ENCODE results near the gene GALNT5.

Gene GALNT5

GRCh38 chr2:157245846-157246764 is 11.4 kb upstream of the GALNT5 start:
- POLR2A ChIA-PET: no interaction called here
- H3K27ac ChIP-seq (ENCODE audit: extremely low read depth, low read depth, low read length): no peak overlapping the region
- CTCF ChIA-PET: no interaction called here

GRCh38 chr2:157246765-157247407 is 10.6 kb upstream of the GALNT5 start:
- H3K36me3 ChIP-seq (ENCODE audit: control insufficient read depth in 2 of 2, insufficient read depth in 1 of 2, low read length in 2 of 2): no peaks in the 10 kb centered on the region
- TF ChIP-seq ZNF529 (tag by site-specific recombination; IDR thresholded peaks at IDR 0.05; ENCODE audit: insufficient replicate concordance) (no peak), ZNF48 (tag by site-specific recombination; IDR thresholded peaks at IDR 0.05) (no peak), ZFP3 (tag by site-specific recombination; IDR thresholded peaks at IDR 0.05; ENCODE audit: low read depth) (no peak), ZNF18 (tag by site-specific recombination; IDR thresholded peaks at IDR 0.05) (no peak), GLI4 (tag by site-specific recombination; IDR thresholded peaks at IDR 0.05) (no peak), CTCF (tag by site-specific recombination; IDR thresholded peaks at IDR 0.05) (no peak), ZNF830 (tag by site-specific recombination; IDR thresholded peaks at IDR 0.05; ENCODE audit: low read depth) (no peak), ZNF121 (tag by site-specific recombination; IDR thresholded peaks at IDR 0.05) (no peak), ZNF639 (tag by site-specific recombination; IDR thresholded peaks at IDR 0.05) (no peak), ZNF16 (tag by site-specific recombination; IDR thresholded peaks at IDR 0.05; ENCODE audit: low read depth) (no peak)
- no peak overlapping the region for H3K4me3 ChIP-seq (ENCODE audit: low read depth, low read length)
- no peaks in the 10 kb centered on the region for H3K4me1 ChIP-seq (ENCODE audit: control insufficient read depth, insufficient read depth, low read length)
- H3K27ac ChIP-seq (ENCODE audit: extremely low read depth, low read depth, low read length): no peak overlapping the region
- ChIA-PET CTCF (no interaction called here), POLR2A (no interaction called here)
- no peaks in the 10 kb centered on the region for H3K9me3 ChIP-seq (ENCODE audit: control insufficient read depth, insufficient read depth, low read depth, low read length)

More at GRCh38 chr2:157245846-157246764, 11.4 kb upstream of the GALNT5 start:
- H3K9me3 ChIP-seq (ENCODE audit: control insufficient read depth, insufficient read depth, low read depth, low read length): no peaks in the 10 kb centered on the region
- TF ChIP-seq ZFP3 (tag by site-specific recombination; IDR thresholded peaks at IDR 0.05; ENCODE audit: low read depth): no peak
- no peak for TF ChIP-seq ZNF350 (tag by site-specific recombination; IDR thresholded peaks at IDR 0.05)
- TF ChIP-seq GLIS1 (tag by site-specific recombination; IDR thresholded peaks at IDR 0.05): no peak
- TF ChIP-seq HOXA7 (CRISPR knock-in tag; IDR thresholded peaks at IDR 0.05; ENCODE audit: borderline replicate concordance): no peak
- TF ChIP-seq ZNF133 (tag by site-specific recombination; IDR thresholded peaks at IDR 0.05): no peak
- TF ChIP-seq ZNF549 (tag by site-specific recombination; IDR thresholded peaks at IDR 0.05): no peak
- no peaks in the 10 kb centered on the region for H3K4me1 ChIP-seq (ENCODE audit: control insufficient read depth, insufficient read depth, low read length)
- H3K36me3 ChIP-seq (ENCODE audit: control insufficient read depth in 2 of 2, insufficient read depth in 1 of 2, low read length in 2 of 2): no peaks in the 10 kb centered on the region
- H3K4me3 ChIP-seq (ENCODE audit: low read depth, low read length): no peak overlapping the region

- no peak overlapping the region for H3K27ac ChIP-seq (ENCODE audit: extremely low read depth, low read depth, low read length)
- no peaks in the 10 kb centered on the region for H3K36me3 ChIP-seq (ENCODE audit: control insufficient read depth in 2 of 2, insufficient read depth in 1 of 2, low read length in 2 of 2)
- H3K4me1 ChIP-seq (ENCODE audit: control insufficient read depth, insufficient read depth, low read length): no peaks in the 10 kb centered on the region
- no peak overlapping the region for H3K4me3 ChIP-seq (ENCODE audit: low read depth, low read length)
- ChIA-PET POLR2A (no interaction called here), CTCF (no interaction called here)
- no peaks in the 10 kb centered on the region for H3K9me3 ChIP-seq (ENCODE audit: control insufficient read depth, insufficient read depth, low read depth, low read length)
- TF ChIP-seq ZNF140 (tag by site-specific recombination; IDR thresholded peaks at IDR 0.05) (no peak), WT1 (tag by site-specific recombination; IDR thresholded peaks at IDR 0.05) (no peak), AEBP2 (tag by site-specific recombination; IDR thresholded peaks at IDR 0.05; ENCODE audit: borderline replicate concordance) (no peak), ZNF324 (tag by site-specific recombination; IDR thresholded peaks at IDR 0.05) (no peak), ZNF311 (tag by site-specific recombination; IDR thresholded peaks at IDR 0.05; ENCODE audit: borderline replicate concordance) (no peak), YY2 (tag by site-specific recombination; IDR thresholded peaks at IDR 0.05) (no peak), ZNF266 (tag by site-specific recombination; IDR thresholded peaks at IDR 0.05; ENCODE audit: low read depth) (no peak), SCRT2 (tag by site-specific recombination; IDR thresholded peaks at IDR 0.05) (no peak), ZNF335 (tag by site-specific recombination; conservative IDR thresholded peaks at IDR 0.05) (no peak), ZNF433 (tag by site-specific recombination; IDR thresholded peaks at IDR 0.05; ENCODE audit: low read depth) (no peak), ZNF514 (tag by site-specific recombination; IDR thresholded peaks at IDR 0.05) (no peak)
Observed at GRCh38 chr2:157250836-157251235, 6.7 kb upstream of the GALNT5 start.

All from HEK293 (cell line).